K562 (cell line): ENCODE data around the gene GGA3. TPM values are rescaled to one million over a fixed set of nuclear protein-coding genes. Genes with fewer than 3 reads are reported as not detected.
A peak's percentile ranks its signal among the peaks of the same experiment; 100 is the strongest.

Source experiments
- ELF2 ChIP-seq: fragments of 250-450 bp; sonication (Bioruptor Pico); IDR thresholded peaks from 2 replicates; pipeline ENCODE4 v1.5.0; 2021; ENCODE audit warnings: mild to moderate bottlenecking
- HEY1 ChIP-seq: fragments of 250-450 bp; sonication (Bioruptor Pico); IDR thresholded peaks from 2 replicates; pipeline ENCODE4 v1.5.0; 2020; ENCODE audit warnings: mild to moderate bottlenecking, moderate library complexity, borderline replicate concordance
- MCM5 ChIP-seq: fragments of 450-650 bp; IDR thresholded peaks from 2 replicates; pipeline ENCODE4 v1.6.1; 2016; ENCODE audit warnings: low read depth
- MCM7 ChIP-seq, 2 experiments: fragments of 450-650 bp; IDR thresholded peaks; 2 replicates each; pipeline ENCODE4 v1.6.1; 2016 to 2018
- MECOM ChIP-seq: fragments of 250-450 bp; sonication (Bioruptor Pico); IDR thresholded peaks from 2 replicates; pipeline ENCODE4 v1.8.0; 2022; ENCODE audit warnings: inconsistent platforms
- NCOR1 ChIP-seq: fragments of 450-650 bp; IDR thresholded peaks from 2 replicates; pipeline ENCODE4 v1.6.1; 2016; ENCODE audit warnings: mild to moderate bottlenecking, moderate library complexity
- NFIX ChIP-seq: fragments of 250-450 bp; sonication (Bioruptor Pico); IDR thresholded peaks from 2 replicates; pipeline ENCODE4 v1.4.0; 2020; ENCODE audit warnings: low read depth, mild to moderate bottlenecking, moderate library complexity
- SP1 ChIP-seq: sonication (generic); formaldehyde crosslinking; IDR thresholded peaks from 2 replicates; pipeline ENCODE4 v1.8.1; 2022; ENCODE audit warnings: mild to moderate bottlenecking, missing genetic modification reagents
- SRSF7 ChIP-seq: fragments of 200-400 bp; formaldehyde crosslinking; optimal IDR thresholded peaks from 2 replicates; pipeline ENCODE3; 2017; ENCODE audit warnings: mild to moderate bottlenecking, low read depth, low read length
- ZNF57 ChIP-seq: fragments of 450-650 bp; formaldehyde crosslinking; IDR thresholded peaks from 2 replicates; pipeline ENCODE4 v1.4.0; 2020; ENCODE audit warnings: mild to moderate bottlenecking, moderate library complexity
- ZNF76 ChIP-seq: fragments of 250-450 bp; sonication (Bioruptor Pico); IDR thresholded peaks from 2 replicates; pipeline ENCODE4 v1.4.0; 2020; ENCODE audit warnings: mild to moderate bottlenecking, moderate library complexity, borderline replicate concordance
- polyA plus RNA-seq, 8 experiments: library from polyadenylated mRNA; depleted of rRNA in 4 of 8; stranded (reverse) in 5 of 8; unstranded in 3 of 8; fragments of >200 nt; fragmentation: Nextera tagmentation in 2 of 8; fragmentation: Illumina TruSeq in 1 of 8; extraction: Ambion mirVana in 2 of 8; extraction: Trizol in 1 of 8; gene quantifications; 2 replicates each; pipeline versions ENCODE4 v1.2.1 to v1.2.3, GENCODE V29; 2011 to 2014; ENCODE audit warnings: inconsistent platforms in 1 of 8, missing spikeins in 1 of 8
- total RNA-seq, 7 experiments: library from RNA; depleted of rRNA in 6 of 7; stranded (reverse); fragments of >200 nt in 6 of 7; fragmentation: Illumina TruSeq in 2 of 7; extraction: Trizol in 2 of 7; gene quantifications; 2 replicates each; pipeline versions ENCODE4 v1.2.1 to v1.2.3, GENCODE V29; 2011 to 2021; ENCODE audit warnings: low replicate concordance in 1 of 7
- TF ChIP-seq, protein P1 (sequence below): fragments of 250-450 bp; sonication (Bioruptor Pico); IDR thresholded peaks from 2 replicates; pipeline ENCODE4 v1.4.0; 2020
- TF ChIP-seq, protein P2 (sequence below): fragments of 450-650 bp; IDR thresholded peaks from 2 replicates; pipeline ENCODE4 v1.6.1; 2016; ENCODE audit warnings: missing biosample characterization, missing genetic modification characterization
- TF ChIP-seq, protein P3 (sequence below): fragments of 250-450 bp; sonication (Bioruptor Pico); IDR thresholded peaks from 2 replicates; pipeline ENCODE4 v1.5.0; 2021; ENCODE audit warnings: mild to moderate bottlenecking, moderate library complexity
- TF ChIP-seq, protein P4 (sequence below): fragments of 450-650 bp; conservative IDR thresholded peaks from 2 replicates; pipeline ENCODE4 v1.6.1; 2016; ENCODE audit warnings: missing genetic modification characterization, low read depth, mild to moderate bottlenecking, missing compliant biosample characterization, moderate library complexity
- TF ChIP-seq, protein P5 (sequence below), 2 experiments: fragments of 450-650 bp in 1 of 2; sonication (generic) in 1 of 2; formaldehyde crosslinking; conservative IDR thresholded peaks; 2 replicates each; pipeline versions ENCODE4 v1.4.0 to v1.8.1; 2020 to 2022; ENCODE audit warnings: mild to moderate bottlenecking in 1 of 2, missing genetic modification reagents in 1 of 2

The GGA3 gene
- total and polyA plus RNA-seq, 9 of the 15 experiments (the other 6 are each of a cell fraction or from before 2014, with no cell fraction given) = 5.7 to 64.9 (median 25.4) TPM

DNA sequence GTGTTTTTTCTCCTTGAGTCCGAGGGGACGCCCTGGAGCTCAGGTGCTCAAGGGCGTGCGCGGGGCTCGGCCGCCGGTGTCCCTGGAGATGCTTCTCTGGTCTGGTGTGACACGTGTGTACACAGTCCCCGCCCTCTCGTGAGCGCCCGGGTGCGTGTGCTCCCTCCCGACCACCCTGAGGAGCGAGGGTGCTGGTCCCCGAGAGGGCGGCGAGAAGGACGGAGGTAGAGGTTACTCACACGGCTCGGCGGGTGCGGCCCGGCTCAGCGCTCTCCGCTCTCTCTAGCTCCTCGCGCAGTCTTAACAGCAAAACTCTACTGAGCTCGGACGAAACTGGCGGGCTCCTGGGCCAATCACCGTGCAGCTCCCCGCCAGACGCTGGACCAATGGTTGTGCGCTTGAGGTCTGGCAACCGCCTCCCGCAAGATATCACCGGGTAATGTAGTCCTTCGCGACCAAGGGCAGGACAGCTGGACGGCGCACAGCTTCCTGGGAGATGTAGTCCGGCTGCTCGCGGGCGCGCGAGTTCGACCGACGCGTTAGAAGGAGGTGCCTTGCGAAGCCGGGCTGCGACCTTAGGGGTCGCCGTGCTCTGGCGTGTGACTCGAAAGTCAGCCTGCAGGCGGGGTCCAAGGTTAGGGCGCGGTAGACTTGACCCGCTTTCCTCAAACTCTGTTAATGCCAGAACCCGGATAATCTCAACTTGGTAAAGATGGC, 27.9 kb upstream of the GGA3 start, which contains the start of gene SLC25A19 (continued):
- TF ChIP-seq, protein P1, sequence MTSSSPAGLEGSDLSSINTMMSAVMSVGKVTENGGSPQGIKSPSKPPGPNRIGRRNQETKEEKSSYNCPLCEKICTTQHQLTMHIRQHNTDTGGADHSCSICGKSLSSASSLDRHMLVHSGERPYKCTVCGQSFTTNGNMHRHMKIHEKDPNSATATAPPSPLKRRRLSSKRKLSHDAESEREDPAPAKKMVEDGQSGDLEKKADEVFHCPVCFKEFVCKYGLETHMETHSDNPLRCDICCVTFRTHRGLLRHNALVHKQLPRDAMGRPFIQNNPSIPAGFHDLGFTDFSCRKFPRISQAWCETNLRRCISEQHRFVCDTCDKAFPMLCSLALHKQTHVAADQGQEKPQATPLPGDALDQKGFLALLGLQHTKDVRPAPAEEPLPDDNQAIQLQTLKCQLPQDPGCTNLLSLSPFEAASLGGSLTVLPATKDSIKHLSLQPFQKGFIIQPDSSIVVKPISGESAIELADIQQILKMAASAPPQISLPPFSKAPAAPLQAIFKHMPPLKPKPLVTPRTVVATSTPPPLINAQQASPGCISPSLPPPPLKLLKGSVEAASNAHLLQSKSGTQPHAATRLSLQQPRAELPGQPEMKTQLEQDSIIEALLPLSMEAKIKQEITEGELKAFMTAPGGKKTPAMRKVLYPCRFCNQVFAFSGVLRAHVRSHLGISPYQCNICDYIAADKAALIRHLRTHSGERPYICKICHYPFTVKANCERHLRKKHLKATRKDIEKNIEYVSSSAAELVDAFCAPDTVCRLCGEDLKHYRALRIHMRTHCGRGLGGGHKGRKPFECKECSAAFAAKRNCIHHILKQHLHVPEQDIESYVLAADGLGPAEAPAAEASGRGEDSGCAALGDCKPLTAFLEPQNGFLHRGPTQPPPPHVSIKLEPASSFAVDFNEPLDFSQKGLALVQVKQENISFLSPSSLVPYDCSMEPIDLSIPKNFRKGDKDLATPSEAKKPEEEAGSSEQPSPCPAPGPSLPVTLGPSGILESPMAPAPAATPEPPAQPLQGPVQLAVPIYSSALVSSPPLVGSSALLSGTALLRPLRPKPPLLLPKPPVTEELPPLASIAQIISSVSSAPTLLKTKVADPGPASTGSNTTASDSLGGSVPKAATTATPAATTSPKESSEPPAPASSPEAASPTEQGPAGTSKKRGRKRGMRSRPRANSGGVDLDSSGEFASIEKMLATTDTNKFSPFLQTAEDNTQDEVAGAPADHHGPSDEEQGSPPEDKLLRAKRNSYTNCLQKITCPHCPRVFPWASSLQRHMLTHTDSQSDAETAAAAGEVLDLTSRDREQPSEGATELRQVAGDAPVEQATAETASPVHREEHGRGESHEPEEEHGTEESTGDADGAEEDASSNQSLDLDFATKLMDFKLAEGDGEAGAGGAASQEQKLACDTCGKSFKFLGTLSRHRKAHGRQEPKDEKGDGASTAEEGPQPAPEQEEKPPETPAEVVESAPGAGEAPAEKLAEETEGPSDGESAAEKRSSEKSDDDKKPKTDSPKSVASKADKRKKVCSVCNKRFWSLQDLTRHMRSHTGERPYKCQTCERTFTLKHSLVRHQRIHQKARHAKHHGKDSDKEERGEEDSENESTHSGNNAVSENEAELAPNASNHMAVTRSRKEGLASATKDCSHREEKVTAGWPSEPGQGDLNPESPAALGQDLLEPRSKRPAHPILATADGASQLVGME (CRISPR knock-in tag) = no peak
- no peak for TF ChIP-seq NFIX (CRISPR knock-in tag)
- TF ChIP-seq ZNF76 (CRISPR knock-in tag) = no peak
- peak; percentile 58; the same call in 1 of the 2 replicates for TF ChIP-seq HEY1 (CRISPR knock-in tag)
- TF ChIP-seq, protein P2, sequence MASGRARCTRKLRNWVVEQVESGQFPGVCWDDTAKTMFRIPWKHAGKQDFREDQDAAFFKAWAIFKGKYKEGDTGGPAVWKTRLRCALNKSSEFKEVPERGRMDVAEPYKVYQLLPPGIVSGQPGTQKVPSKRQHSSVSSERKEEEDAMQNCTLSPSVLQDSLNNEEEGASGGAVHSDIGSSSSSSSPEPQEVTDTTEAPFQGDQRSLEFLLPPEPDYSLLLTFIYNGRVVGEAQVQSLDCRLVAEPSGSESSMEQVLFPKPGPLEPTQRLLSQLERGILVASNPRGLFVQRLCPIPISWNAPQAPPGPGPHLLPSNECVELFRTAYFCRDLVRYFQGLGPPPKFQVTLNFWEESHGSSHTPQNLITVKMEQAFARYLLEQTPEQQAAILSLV (tag) = no peak
- TF ChIP-seq MCM7 (IDR thresholded peaks at IDR 0.05) = no peak
- TF ChIP-seq, protein P3, sequence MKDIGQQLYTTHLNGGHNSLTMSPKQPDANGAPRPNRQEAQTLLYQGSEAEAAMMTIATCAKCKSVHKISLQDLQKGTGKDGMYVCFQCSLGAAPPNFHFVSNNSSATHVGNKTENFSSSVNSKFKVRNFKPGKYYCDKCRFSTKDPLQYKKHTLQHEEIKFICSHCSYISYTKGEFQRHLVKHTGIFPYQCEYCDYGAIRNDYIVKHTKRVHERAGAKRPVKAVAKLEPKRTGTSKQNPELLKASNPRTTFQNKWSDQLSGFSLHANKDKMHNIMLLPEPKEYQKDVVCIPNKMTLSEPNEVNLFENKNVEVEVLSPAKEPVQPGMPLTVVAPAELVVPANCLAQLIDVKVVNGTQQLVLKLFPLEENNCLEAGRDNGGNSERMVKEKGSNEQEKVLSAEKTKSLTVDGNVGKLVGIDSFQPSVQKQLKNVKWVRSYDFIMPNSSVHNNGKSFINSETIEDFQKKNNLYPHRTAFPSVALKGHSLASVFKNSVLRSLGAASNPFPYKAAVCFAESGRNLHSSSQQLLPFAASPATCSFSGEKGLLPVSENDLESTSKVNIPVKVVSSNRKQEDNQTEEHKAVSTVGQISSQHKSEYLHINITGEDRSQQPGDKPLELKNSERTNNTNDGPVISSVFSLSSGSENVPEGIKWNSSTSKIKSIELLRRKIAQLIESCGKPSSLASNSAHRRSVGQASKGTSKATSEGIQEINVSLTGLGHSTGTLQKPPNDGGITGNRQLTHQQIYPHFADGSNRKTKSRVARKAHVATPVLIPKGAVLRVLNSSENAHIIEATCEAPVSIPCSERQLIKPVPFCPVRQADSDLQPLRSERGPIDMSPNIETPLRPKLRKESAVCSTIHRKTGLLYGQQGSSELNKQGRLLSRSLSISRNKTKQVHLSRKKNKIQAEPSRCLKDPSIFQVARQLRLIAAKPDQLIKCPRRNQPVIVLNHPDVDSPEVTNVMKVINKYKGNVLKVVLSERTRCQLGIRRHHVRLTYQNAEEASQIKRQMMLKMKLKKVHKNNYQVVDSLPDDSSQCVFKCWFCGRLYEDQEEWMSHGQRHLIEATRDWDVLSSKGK (CRISPR knock-in tag) = no peak
- no peak for TF ChIP-seq MECOM (CRISPR knock-in tag)
- no peak for TF ChIP-seq SRSF7
- no peak for TF ChIP-seq MCM5
- TF ChIP-seq ELF2 (CRISPR knock-in tag) = no peak
- TF ChIP-seq, protein P4, sequence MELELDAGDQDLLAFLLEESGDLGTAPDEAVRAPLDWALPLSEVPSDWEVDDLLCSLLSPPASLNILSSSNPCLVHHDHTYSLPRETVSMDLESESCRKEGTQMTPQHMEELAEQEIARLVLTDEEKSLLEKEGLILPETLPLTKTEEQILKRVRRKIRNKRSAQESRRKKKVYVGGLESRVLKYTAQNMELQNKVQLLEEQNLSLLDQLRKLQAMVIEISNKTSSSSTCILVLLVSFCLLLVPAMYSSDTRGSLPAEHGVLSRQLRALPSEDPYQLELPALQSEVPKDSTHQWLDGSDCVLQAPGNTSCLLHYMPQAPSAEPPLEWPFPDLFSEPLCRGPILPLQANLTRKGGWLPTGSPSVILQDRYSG (tag) = no peak
- no peak for TF ChIP-seq NCOR1
- peak; percentile 86 for TF ChIP-seq SP1 (CRISPR knock-in tag)
- TF ChIP-seq ZNF57 (CRISPR knock-in tag) = 0 out of 2 replicates have a peak, but pooled peaks have one; percentile 26
- TF ChIP-seq, protein P5, sequence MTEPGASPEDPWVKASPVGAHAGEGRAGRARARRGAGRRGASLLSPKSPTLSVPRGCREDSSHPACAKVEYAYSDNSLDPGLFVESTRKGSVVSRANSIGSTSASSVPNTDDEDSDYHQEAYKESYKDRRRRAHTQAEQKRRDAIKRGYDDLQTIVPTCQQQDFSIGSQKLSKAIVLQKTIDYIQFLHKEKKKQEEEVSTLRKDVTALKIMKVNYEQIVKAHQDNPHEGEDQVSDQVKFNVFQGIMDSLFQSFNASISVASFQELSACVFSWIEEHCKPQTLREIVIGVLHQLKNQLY (CRISPR knock-in tag; conservative IDR thresholded peaks at IDR 0.05) = no peak
